TTC549 (cell line): ENCODE measurements around the gene RNU6-9.

ENCODE experiments used
- FAIRE-seq: peaks from 2 replicates; lab custom pipeline; 2012; peaks lifted over from hg19 to GRCh38; lab: Jason Lieb, UNC

Gene RNU6-9

GRCh38 chr19:936175-936546 is 42.9 kb downstream of the RNU6-9 start:
- FAIRE-seq, result no peak

- FAIRE-seq, result no peak
These were observed 44.0 kb downstream of the RNU6-9 start for GRCh38 chr19:937259-937694.

- no peak for FAIRE-seq
These were observed 45.1 kb downstream of the RNU6-9 start for GRCh38 chr19:938233-938923.

- no peak for FAIRE-seq
These were observed 46.2 kb downstream of the RNU6-9 start for GRCh38 chr19:939439-939838.

- no peak for FAIRE-seq
These were observed 46.6 kb downstream of the RNU6-9 start for GRCh38 chr19:939922-940321.

GRCh38 chr19:940591-941291 is 47.5 kb downstream of the RNU6-9 start:
- no peak for FAIRE-seq

GRCh38 chr19:941292-942132 is 48.2 kb downstream of the RNU6-9 start:
- no peak for FAIRE-seq

- no peak for FAIRE-seq
These were observed 48.9 kb downstream of the RNU6-9 start for GRCh38 chr19:942133-942645.
